HG02884 (cell line): ENCODE measurements around the gene MORC4.
A peak's percentile ranks its signal among the peaks of the same experiment; 100 is the strongest.
"Not testable (repeated sequence)": the region's sequence is repeated elsewhere in the genome, so short reads cannot be mapped to it uniquely, and the experiment has no call there.

ENCODE experiments used
- ATAC-seq: cut with Tn5 transposase; IDR thresholded peaks from one replicate; pipeline ENCODE4 v1.9.1; 2021; ENCODE audit warnings: mild to moderate bottlenecking, moderate library complexity; ENCODE audit not compliant: unreplicated experiment

MORC4 gene

DNA sequence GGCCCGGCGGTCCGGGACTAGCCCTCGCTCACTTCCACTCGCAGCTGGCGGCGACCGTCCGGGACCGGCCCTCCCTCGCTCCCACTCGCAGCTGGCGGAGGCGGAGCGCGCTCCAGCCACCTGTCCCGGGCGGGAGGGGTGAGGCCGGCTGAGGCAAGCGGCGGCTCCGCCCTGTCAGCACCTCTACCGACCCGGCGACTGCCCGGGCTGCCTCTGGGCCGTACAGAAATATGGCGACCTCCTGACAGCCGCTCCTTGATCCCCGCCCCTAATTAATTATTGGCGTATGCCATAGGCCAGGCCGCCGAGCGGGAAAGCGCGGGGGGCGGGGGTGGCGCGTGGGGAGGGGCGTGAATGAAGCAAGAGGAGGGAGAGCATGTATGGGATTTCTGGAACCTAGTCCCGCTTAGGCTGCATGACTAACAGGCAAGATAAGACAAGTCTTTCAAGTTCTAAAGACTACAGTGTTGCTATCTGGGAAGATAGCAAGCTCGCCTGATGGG lies at the start of gene MORC4:
MORC4 (minus strand) TSS at position 200 of the 503 bp plus-strand sequence. CDS start 243 bp downstream, outside the sequence.
- ATAC-seq, result peak; percentile 83

DNA sequence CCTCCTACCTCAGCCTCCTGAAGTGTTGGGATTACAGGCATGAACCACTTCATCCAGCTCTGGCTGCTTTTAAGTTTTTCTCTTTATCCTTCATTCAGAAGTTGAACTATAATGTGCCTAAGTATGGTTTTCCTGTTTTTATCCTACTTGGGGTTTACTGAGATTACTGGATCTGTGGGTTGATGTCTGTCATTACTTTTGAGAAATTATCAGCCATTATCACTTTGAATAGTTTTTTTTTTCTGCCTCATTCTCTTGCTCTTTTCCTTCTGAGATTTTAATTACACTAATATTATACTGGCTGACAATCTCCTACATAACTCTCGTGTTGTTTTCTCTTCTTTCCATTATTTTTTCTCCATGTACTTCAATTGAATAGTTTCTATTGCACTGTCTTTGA lies 47.6 kb upstream of the MORC4 start:
- no peak for ATAC-seq

DNA sequence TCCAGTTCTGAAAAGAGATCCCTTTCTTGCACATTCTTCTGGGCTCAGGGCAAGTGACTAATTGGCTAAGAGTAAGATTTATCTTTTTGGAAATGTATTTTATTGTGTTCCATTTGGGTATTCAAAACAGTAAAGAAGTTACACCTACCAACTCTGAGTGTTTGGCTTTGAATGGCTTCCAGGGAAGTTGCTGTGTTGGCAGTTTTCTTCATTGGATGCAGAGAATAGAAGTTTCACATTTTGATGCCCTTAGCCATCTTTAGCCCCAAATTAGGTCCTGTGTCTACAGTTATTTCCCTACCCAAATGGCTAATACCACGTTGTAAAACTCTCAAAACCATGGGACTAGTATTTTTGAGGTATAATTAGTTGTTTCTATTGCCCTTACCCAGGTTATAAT lies 29.7 kb upstream of the MORC4 start:
- no peak for ATAC-seq

DNA sequence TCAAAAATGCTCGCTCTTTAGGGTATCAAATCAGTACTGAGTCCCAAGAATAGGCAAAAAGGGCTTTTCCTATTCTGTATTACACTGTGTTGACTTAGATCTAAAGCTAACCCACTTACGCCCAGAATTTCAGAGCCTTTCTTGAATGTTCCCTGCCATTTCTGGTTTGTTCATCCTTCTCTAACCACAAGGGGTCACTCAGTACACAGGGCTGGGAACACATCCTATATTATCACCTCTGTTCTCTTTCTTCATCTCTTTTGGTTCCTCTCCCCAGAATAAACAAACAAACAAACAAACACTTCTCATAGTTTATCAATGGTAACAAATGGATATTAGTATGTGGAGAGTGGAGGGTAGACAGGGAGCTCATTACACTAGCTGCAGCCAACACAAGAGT lies 25.5 kb upstream of the MORC4 start:
- ATAC-seq, result no peak

DNA sequence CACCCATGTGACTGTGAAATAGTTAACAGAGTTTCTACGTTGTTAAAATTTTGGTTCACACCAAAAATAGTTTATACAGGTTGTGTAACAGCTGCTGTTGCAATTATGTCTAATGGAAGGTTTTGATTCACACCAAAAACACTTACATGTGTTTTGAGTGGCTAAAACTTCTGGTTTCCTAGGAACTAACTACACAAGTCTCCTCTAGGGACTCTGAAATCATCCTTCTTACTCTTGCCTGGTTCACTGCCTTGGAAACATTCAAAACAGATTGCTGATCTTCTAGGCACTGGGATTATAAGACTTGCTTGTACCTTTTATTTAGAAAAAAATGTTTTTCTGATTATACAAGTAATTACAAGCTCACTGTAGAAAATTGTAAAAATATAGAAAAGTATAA lies 14.9 kb upstream of the MORC4 start:
- ATAC-seq, result no peak

DNA sequence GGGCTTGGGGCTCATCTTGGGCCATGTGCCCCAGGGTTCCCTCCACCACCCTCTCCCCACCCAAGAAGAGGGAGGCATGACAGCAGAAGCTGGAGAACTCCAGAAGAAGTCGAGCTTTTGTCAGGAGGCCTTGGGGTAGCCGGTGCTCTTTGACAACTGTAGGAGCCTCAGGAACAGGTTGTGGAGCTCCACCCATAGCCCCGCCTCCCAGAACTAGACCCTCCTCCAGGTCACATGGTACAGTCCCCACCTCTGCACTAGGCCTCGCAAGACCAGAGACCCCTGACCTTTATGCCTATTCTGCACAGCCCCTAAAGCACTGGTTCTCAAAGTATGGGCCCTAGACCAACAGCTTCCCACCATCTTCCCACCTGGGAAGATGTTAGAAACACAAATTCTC lies 8.0 kb upstream of the MORC4 start:
- no peak for ATAC-seq

DNA sequence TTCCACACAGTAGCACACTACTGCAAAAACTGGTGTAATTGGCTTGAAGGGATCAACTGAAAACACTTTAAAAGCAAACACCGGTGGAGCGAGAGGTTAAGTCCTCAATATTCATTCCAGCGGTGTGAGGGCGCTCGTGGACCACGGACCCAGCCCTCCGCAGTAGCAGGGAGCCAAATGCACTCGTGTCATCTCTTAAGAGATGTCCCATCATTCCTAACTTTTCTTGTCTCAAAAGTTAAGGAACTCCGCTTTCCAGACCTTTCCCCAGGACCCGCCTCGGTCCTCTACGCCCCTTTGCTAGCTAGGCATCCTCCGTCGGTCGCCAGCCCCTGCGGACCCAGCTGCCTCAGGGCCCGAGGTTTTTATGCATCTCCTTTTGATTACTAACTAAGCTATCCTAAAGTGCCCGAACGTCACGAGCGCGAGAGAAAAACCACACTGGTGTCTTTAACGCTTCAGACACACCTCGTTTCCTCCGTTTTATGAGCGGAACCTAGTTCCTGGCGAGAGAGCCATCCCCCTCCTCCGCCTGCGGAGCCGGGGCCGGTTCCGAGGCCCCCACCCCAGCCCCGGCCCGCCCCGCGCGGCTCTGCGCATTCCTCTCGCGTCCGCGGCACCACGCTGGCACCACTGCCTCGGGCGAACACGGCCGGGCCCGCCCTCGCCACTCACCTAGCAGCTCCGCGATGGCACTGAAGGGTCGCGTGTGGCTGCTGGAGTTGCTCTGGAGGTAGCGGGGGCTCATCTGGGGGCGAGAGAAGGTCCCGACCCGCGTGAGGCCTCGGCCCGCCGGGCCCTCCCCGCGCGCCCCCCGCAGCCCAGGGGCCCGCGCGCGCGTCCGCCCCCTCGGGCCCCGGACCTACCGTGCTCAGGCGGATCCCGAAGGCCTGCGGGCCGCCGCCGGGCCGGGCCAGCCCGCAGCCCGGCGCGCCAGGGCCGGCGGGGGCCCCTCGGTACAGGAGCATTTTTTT lies 723 bp downstream of the MORC4 start:
- ATAC-seq, result peak; percentile 38

DNA sequence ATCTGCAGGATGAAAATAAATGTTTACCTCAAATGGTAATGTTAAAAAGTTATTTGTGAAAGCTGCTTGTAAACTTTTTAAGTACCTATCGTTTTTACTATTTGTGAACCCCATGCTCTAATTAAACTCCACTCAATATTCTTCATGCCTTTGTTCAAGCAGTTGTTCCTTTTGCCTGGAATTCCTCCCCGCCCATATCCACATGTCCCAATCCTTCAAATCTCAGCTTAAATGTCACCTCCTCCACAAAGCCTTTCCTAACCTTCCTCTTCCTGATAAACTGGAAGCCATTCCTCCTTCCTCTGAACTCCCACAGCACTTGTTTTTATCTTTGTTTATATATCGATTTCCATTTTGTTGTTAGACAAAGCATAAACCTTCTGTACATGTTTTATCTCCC lies 2.4 kb downstream of the MORC4 start:
- ATAC-seq, result no peak

DNA sequence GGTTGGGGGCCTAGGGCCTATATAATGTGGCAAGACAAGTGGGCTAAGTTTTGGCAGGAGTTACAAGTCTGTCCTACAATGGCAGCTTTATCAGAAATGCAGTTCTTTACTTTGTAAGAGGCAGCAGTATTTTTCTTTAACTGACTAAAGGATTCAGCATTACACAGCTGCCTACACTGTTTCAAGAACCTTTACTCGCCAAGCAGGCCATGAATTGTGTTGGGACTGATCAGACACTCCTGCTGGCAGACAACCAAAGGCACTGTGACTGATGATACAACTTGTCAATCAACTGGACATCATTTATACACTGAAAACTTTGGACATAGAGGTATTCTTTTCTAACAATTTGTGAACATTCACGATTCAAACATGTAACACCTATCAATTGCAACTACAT lies 4.3 kb downstream of the MORC4 start:
- no peak for ATAC-seq

DNA sequence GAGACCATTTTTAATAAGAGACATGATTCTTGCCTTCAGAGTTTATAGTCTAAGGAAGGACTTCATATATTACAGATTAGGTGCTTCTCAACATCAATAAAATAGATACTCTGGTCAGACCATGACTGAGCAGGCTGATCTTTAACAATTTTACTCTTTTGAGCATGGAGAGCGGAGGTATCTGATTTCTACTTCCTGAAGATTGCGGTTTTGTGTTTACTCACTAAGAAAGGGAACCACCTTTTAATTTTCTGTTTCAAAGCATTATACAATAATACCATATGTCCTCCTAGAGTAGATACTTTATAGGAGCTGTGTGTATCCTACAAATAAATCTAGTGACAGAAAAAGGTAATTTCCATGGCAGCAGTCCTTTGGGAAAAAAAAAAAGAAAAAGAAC lies 12.5 kb downstream of the MORC4 start:
- ATAC-seq, result no peak

DNA sequence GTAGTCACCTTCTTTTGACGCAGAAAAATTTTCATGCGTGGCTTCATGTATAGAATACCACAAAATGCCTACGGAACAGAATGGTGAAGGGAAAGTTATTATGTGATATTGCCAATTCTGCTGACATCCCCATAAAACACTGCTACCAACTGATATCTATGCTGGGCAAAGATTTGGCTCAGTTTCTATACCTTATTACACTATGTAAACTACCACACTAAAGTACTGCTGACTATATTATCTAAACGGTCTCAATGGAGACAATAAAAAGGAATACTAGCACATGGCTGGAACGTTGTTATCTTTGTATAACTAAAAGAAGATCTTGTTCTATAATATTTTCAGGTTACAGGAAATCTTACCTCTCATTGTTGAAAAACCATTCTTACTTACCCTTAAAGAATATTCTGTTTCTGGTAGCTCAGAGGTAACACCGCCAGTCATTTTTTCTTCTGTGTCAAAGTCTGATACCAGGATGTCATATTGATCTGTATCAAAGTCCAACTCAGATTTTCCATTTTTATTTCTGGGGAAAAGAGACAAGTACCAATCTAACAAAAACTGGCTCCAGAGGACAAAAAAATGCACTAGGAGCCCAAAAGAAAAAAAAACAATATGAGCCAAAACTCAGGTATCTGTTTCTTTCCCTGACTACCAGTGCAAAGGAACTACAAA lies 18.9 kb downstream of the MORC4 start:
- no peak for ATAC-seq

DNA sequence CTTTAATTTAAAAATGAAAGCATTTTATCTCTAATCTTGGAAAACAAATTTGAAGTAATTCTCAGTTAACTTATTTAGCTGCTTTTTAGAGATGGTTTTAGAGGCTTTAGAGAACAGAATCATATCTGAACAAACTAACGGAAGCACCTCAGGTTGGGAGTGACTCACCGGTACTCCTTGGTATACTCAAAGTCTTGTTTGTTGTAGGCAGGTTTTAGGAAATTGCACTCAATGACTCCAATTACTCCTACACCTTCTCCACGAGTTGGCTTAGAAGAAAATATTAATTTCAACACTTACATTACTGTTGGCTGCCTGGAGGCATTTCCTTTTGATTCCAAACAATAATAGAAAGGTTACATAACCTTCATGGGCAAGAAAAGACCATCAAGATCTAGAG lies 23.6 kb downstream of the MORC4 start:
- no peak for ATAC-seq

DNA sequence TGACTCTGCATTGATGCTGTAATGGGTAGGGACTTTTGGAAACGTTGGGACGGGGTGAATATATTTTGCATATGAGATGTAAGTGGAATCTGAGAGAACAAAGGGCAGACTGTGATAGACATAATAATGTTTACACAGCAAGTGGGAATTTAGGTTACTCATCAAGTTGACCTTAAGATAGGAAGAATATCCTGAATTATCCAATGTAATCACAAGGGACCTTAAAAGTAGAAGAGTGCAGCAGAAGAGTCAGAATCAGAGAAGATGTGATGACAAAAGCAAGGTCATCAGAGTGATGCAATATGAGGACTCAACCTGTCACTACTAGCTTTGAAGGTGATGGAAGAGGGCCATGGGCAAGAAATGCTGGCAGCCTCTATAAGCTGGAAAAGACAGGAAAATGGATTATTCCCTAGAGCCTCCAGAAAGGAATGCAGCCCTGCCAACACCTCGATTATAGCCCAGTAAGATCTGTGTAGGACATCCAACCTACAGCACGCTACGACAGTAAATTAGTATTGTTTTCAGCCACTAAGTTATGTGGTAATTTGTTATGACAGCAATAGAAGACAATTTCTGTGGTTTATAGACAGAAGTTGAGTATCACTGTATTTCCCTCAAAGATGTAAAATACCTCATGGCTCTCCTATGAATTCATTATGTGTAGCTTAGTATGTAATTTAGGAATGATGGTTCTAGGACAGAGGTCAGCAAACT lies 26.4 kb downstream of the MORC4 start:
- no peak for ATAC-seq

DNA sequence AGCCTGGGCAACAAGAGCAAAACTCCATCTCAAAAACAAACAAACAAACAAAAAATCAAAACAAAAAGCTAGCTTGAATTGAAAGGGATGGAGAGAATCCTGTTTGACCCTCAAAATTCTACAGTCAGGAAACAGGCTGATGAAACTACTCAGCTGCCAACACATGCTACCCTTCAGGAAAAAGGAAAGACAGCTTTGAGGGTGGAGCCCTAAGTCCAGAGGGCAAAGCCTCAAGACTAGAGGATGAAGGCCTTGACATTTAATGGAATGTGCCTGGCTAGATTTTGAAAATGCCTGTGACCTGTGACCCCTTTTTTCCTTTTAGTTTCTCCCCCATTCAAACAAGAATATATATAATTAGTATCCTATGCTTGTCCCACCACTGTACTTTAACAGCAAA lies 27.1 kb downstream of the MORC4 start:
- ATAC-seq, result no peak

DNA sequence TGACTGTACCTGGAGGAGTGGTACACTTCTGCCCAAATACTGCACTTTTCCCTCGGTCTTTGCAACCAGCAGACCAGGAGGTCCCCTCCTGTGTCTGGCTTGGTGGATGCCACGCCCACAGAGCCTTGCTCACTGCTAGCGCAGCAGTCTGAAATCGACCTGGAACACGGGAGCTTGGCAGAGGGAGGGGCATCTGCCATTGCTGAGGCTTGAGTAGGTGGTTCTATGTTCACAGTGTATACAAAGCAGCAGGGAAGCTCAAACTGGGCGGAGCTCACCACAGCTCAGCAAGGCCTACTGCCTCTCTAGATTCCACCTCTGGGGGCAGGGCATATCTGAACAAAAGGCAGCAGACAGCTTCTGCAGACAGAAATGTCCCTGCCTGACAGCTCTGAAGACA lies 33.5 kb downstream of the MORC4 start:
- not testable (repeated sequence) for ATAC-seq

DNA sequence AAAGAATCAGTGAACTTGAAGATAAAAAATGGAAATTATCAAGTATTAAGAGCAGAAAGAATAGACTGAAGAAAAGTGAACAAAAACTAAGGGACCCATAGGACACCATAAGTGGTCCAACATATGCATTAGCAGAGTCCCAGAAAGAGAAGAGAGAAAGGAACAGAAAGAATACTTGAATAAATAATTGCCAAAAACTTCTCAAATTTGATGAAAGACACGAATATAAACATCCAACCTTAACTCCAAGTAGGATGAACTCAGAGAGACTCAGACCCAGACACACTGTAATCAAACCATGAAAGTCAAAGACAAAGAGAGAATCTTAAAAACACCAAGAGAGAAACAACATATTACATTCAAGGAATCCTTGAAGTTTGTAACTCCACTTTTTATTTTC lies 35.7 kb downstream of the MORC4 start:
- no peak for ATAC-seq

DNA sequence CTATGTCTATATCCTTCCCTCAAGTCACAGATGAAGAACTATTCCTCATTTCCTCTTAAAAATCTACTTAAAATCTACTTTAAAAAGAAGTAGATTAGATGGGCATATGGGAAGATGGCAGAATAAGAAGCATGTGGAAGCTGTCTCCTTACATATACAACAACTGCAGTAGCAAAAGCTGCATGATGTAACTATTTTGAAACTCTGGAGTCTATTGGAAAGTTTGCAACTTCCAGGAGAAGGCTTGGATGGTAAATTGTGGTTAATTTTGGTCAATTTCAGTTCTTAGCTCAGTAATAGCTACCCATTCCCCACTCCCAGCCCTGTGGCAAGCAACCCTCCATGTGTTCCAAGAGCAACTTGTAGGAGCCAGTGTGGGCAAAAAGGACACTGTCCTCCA lies 36.9 kb downstream of the MORC4 start:
- no peak for ATAC-seq

DNA sequence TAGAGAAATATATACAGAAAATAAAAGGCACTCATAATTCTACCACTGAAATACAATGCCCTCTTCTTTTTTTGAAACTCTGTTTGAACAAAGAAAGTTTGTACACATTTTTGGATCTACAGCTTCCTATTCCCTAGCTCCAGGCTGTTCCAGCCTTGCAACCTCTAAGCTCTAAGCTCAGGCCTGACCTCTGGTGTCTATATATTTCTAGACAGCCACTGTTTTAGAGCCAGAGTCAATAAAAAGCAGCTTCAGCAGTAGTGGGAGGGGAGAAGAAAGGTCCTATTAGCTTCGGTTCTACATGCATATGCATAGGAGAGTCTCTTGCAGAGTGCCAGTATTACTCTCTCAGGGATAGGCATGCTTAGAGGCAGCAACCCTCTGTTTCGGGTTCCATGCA lies 40.1 kb downstream of the MORC4 start:
- no peak for ATAC-seq

DNA sequence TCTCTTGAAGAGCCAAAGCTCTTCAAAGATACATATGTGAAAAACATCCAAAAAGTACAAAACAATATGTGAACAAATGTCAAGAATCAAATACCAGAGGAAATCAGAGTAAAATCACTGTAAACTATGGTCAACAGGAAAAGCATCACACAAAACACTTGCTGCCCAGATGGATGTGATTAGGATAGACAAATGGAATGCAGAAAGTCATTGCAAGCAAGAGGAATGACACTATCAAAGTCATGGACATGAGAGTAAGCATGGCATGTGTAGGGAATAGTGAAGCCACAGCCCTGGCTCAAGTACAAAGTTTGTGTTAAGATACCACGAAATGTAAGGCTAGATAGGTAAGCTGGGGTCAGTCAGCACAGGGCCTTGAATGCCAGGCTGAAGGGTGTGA lies 42.2 kb downstream of the MORC4 start:
- no peak for ATAC-seq

DNA sequence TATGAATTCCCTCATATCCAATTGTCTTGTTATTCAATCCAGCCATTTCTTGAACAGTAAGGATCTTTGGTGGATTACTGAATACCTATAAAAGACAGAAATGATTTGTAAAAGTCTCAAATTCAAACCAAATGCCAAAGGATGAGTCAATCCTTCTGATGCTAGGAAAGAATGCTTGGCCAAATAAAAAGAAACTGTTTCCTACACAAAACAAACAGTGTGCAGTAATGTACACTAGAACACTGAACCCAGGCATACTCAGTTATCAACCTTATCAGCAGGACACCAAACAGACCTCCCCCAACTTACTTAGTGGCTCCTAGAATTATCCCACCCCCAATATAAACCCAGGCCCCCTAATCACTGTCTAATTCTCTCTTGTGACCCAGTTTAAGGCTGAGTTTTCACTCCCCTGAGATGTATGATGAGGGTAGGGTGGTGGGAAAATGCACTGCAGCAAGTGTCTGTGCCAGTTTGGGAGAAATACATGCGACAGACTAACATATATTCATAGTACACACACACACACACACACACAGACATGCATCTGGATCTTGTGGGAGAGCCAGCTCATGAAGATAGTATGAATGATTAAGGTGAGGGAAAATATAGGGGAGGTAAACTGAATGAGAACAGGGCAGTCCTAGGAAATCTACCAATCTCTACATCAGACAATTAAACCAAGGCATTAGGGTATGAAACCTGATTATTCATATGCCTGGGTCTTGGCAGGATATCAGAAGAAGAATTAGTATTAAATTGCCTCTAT lies 44.8 kb downstream of the MORC4 start:
- ATAC-seq, result no peak

DNA sequence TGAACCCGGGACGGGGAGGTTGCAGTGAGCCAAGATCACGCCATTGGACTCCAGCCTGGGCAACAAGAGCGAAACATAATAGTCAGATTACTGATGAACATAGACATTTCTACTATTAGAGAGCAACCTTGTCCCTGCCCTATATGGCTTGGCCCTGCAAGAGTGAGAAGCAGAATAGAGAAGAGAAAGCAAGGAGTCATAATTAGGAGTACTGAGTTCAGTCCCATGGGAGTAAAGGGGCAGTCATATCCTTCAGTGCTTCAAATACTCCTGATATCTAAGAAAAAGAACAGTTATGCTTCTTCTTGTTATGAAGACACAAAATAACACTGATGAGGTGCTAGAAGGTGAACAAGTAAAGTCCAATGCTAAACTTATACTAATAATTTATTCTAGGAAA lies 46.0 kb downstream of the MORC4 start:
- ATAC-seq, result no peak
